Upper lobe of left lung (tissue), 6 donors: ENCODE data around the gene TSPOAP1. TPM values are rescaled to one million over a fixed set of nuclear protein-coding genes. Genes with fewer than 3 reads are reported as not detected.

Experiments used
- ATAC-seq, 2 donors: fragments of 200-7000 bp; cut with Tn5 transposase; one replicate each; pipeline ENCODE4 v1.9.1; 2022; ENCODE audit warnings: mild to moderate bottlenecking in 2 of 2, moderate library complexity in 2 of 2; ENCODE audit not compliant: low FRiP score in 2 of 2
- DNase-seq, 2 donors: peaks; one replicate each; pipeline ENCODE4 v3.0.0-alpha.2; 2019 to 2020
- H3K27ac ChIP-seq, 4 donors: fragments of 200-600 bp; sonication (generic); one replicate each; pipeline ENCODE4 v1.5.1; 2016 to 2019
- H3K27me3 ChIP-seq, 4 donors: fragments of 200-600 bp; sonication (generic); one replicate each; pipeline ENCODE4 v1.5.1; 2017 to 2019
- H3K36me3 ChIP-seq, 4 donors: fragments of 200-600 bp; sonication (generic); one replicate each; pipeline ENCODE4 v1.5.1; 2016 to 2019
- H3K4me1 ChIP-seq, 4 donors: fragments of 200-600 bp; sonication (generic); one replicate each; pipeline ENCODE4 v1.5.1; 2018 to 2019
- H3K4me3 ChIP-seq, 4 donors: fragments of 200-600 bp; sonication (generic); one replicate each; pipeline ENCODE4 v1.5.1; 2017 to 2019; ENCODE audit warnings: mild to moderate bottlenecking in 2 of 4, moderate library complexity in 1 of 4
- H3K9me3 ChIP-seq, 4 donors: fragments of 200-600 bp; sonication (generic); one replicate each; pipeline ENCODE4 v1.5.1; 2018 to 2019
- EP300 ChIP-seq, 4 donors: sonication (generic); formaldehyde crosslinking; IDR thresholded peaks; one replicate each; pipeline ENCODE4 v1.5.1; 2017; ENCODE audit warnings: antibody characterized with exemption in 4 of 4, control low read depth in 2 of 4
- POLR2A ChIP-seq, 4 donors: fragments of 450-650 bp; IDR thresholded peaks; one replicate each; pipeline ENCODE4 v1.5.1; 2016 to 2017; ENCODE audit warnings: antibody characterized with exemption in 4 of 4, mild to moderate bottlenecking in 2 of 4
- POLR2AphosphoS5 ChIP-seq, 2 donors: sonication (generic); formaldehyde crosslinking; IDR thresholded peaks; one replicate each; pipeline ENCODE4 v1.5.1; 2017; ENCODE audit warnings: antibody characterized with exemption in 2 of 2
- WGBS, 2 donors: methylation state at CpG; one replicate each; pipeline ENCODE4 v1.1.5; 2017 to 2018; 5-methylcytosine and 5-hydroxymethylcytosine counted together
- total RNA-seq, 6 donors: library from RNA; depleted of rRNA in 4 of 6; stranded (reverse); fragments of >200 nt in 4 of 6; gene quantifications; one replicate each; pipeline versions ENCODE4 v1.1.0 to v1.2.1, GENCODE V29; 2016 to 2021
- TF ChIP-seq, protein P1 (sequence below), 6 experiments: fragments of 450-650 bp in 4 of 6; fragments of 200-600 bp in 2 of 6; sonication (generic) in 2 of 6; IDR thresholded peaks; one replicate each; pipeline ENCODE4 v1.5.1; 2016 to 2019; ENCODE audit warnings: antibody characterized with exemption in 6 of 6
- donor health status: DM: no; HTN: no; CAD: no; lungs with moderate emphysema.
- donor health status: DM: no; HTN: yes; CAD: no; lungs with severe emphysema.

The TSPOAP1 gene
- total RNA-seq, 6 donors from 2014 or later, result 14.0 to 50.3 (median 24.1) TPM

DNA sequence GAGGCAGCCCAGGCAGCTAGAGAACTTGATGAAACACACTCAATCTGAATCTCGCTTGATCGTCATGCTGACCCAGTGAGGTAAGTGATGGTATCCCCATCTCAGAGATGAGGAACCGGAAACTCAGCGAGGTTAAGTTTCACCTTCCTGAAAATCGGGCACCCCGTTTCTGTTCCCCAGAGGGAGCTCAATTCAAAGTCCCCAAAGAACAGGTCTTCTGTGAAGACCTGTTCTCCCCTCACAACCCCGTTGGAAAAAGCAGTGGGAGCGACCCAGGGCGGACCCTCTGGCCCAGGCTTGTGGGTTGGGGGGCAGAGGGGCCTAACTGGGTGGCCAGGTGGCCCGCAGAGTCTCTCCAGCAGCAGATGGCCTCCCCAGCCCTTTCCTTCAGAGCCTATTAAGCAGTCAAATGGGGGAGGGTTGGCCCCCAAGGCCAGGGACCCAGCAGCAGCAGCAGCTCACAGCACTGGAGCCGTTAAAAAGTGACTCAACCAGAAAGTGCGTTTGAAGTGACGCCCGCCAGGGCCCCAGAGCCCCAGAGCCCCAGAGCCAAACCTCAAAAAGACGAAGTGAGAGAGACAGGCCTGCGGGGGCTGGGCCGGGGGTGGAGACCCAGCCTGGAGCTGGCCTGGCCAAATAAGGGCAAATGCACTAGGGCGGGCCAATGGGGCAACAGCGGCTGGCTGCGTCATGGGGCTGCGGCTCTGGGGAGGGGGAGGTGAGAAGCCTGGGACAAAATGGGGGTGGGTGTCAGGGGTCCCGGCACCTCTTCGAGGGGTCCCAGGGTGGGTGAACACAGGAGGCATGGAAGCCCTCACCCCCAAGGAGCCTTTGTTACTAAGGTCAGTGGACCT is 9.2 kb upstream of the TSPOAP1 start:
- Histone ChIP-seq H3K27ac (peak overlapping the region; percentile 89 to 95 (median 94)), H3K4me3 (peak overlapping the region in 3 of 4 donors; percentile 11 to 36 (median 33)), H3K27me3 (no peaks in the 10 kb centered on the region), H3K9me3 (no peaks in the 10 kb centered on the region), H3K4me1 (peaks cover 17 to 62% (median 37%) of the 10 kb centered on the region in 4 donors), H3K36me3 (no peaks in the 10 kb centered on the region)
- ATAC-seq (peak; percentile 89 to 95), DNase-seq (peak; percentile 90 to 94)
- 28 to 51% methylated on average over 18 to 23 of the region's 23 CpGs for WGBS, 2 donors
- TF ChIP-seq POLR2AphosphoS5 (IDR thresholded peaks at IDR 0.05) (peak in 1 of 2 donors; percentile 57), POLR2A (IDR thresholded peaks at IDR 0.05) (peak in 2 of 4 donors; percentile 22 to 85), EP300 (IDR thresholded peaks at IDR 0.05) (no peak)
- TF ChIP-seq, protein P1, sequence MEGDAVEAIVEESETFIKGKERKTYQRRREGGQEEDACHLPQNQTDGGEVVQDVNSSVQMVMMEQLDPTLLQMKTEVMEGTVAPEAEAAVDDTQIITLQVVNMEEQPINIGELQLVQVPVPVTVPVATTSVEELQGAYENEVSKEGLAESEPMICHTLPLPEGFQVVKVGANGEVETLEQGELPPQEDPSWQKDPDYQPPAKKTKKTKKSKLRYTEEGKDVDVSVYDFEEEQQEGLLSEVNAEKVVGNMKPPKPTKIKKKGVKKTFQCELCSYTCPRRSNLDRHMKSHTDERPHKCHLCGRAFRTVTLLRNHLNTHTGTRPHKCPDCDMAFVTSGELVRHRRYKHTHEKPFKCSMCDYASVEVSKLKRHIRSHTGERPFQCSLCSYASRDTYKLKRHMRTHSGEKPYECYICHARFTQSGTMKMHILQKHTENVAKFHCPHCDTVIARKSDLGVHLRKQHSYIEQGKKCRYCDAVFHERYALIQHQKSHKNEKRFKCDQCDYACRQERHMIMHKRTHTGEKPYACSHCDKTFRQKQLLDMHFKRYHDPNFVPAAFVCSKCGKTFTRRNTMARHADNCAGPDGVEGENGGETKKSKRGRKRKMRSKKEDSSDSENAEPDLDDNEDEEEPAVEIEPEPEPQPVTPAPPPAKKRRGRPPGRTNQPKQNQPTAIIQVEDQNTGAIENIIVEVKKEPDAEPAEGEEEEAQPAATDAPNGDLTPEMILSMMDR (IDR thresholded peaks at IDR 0.05), result peak in 1 of 6 experiments; percentile 21

DNA sequence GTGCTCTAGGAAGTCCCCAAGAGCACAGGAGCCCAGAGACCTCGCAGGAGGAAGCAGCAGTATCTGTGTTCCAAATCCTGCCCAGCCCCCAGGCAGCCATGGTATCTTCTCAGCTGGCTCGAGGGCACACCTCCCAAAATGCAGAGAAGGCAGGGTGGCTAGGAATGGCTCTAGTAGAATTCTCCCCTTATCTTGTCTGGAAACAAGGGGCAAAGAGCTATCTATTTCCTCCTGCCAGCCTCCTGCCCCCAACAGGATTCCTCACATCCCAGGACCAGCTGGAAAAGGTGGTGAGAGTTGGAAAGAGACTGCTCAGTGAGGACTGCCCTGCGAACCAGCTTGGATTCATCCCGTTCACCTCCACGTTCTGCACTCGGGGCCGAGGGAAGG is 8.6 kb upstream of the TSPOAP1 start:
- no peak for ATAC-seq
- Histone ChIP-seq H3K27me3 (no peaks in the 10 kb centered on the region), H3K4me3 (peak overlapping the region in 2 of 4 donors; percentile 33 to 36), H3K27ac (peak overlapping the region; percentile 89 to 95 (median 94)), H3K9me3 (no peaks in the 10 kb centered on the region), H3K4me1 (peaks cover 17 to 62% (median 37%) of the 10 kb centered on the region in 4 donors), H3K36me3 (no peaks in the 10 kb centered on the region)
- 27 to 42% methylated on average over 7 of the region's 7 CpGs for WGBS, 2 donors
- TF ChIP-seq, protein P1 (IDR thresholded peaks at IDR 0.05), result no peak
- TF ChIP-seq EP300 (IDR thresholded peaks at IDR 0.05) (no peak), POLR2A (IDR thresholded peaks at IDR 0.05) (no peak), POLR2AphosphoS5 (IDR thresholded peaks at IDR 0.05) (no peak)
- DNase-seq, result peak in 1 of 2 donors; percentile 51

DNA sequence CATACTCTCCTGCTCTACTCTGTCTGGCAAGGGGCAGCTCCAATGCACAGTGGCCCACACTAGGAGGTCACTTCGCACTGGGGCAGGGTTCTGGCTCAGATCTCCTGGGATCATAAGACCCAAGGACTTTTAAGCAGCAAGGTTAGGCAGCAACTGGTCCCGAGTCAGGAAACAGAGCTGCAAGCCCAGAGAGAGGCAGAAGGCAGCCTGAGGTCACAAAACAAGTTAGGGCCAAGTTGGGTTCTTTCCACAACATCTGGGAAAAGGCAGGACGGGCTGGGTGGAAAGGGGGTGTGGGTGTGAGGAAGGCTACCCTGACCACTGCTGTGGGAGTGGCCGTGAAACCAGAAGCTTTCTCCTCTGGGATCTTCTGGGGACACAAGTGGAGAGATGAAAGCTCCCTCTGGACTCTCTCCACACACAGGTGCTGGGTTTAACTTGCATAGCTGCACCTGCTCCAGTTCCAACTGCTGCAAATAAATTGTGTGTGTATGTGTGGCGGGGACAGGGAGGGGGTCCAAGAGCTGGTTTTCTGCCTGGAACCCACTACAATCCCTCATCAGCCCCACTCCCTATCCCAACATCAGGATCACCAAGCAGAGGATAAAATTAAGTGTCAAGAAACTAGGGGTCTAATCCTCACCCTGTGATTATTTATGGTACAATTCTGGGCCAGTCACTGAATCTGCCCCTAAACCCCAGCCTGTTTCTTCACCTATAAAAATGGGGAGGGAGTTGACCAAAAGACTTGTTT is 8.0 kb upstream of the TSPOAP1 start:
- Histone ChIP-seq H3K36me3 (no peaks in the 10 kb centered on the region), H3K27ac (peak overlapping the region; percentile 89 to 95 (median 94)), H3K27me3 (no peaks in the 10 kb centered on the region), H3K4me1 (peaks cover 17 to 62% (median 37%) of the 10 kb centered on the region in 4 donors), H3K4me3 (peak overlapping the region in 1 of 4 donors; percentile 33), H3K9me3 (no peaks in the 10 kb centered on the region)
- 37 to 47% methylated on average over 5 of the region's 5 CpGs for WGBS, 2 donors
- ATAC-seq (peak in 1 of 2 donors; percentile 59), DNase-seq (no peak)
- TF ChIP-seq EP300 (IDR thresholded peaks at IDR 0.05), result no peak
- TF ChIP-seq, protein P1 (IDR thresholded peaks at IDR 0.05), result no peak
- TF ChIP-seq POLR2AphosphoS5 (IDR thresholded peaks at IDR 0.05), result no peak
- no peak for TF ChIP-seq POLR2A (IDR thresholded peaks at IDR 0.05)

DNA sequence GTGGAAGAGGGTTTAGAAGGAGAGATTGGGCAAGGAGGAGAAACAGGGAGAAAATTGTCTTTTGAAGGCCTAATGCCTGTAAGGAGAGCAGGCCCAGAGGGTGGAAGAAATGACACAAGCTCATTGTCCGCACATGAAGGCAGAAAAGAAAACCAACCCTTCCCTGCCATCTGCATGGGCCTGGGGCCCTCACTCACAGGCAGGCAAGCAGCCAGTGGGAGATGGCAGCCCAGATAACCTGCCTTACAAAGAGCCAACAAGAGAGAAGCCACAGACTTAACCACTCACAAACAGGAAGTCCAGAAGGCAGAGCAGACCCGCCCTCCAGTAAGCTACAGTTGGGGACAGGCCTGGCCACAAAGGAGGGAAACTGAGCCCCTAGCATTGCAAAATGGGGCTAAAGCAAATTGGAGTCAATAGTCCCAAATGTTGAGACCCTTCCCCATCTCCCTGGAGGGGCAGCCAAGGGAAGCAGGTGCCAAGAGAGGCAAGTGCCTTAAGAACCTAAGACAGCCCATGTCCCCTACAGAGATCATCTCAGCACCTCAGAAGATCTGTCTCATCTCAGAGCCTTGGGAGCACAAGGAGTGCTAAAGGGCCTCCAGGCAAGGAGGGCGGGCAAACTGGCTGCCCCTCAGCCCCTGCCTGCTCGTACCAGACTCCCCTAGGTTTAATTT is 7.3 kb upstream of the TSPOAP1 start:
- H3K4me3 ChIP-seq, result no peak overlapping the region
- no peak for TF ChIP-seq EP300 (IDR thresholded peaks at IDR 0.05)
- TF ChIP-seq POLR2A (IDR thresholded peaks at IDR 0.05), result peak in 1 of 4 donors; percentile 42
- peak in 1 of 2 donors; percentile 27 for TF ChIP-seq POLR2AphosphoS5 (IDR thresholded peaks at IDR 0.05)
- ATAC-seq (no peak), DNase-seq (peak in 1 of 2 donors; percentile 70)
- no peaks in the 10 kb centered on the region for H3K27me3 ChIP-seq
- H3K4me1 ChIP-seq, result peaks cover 17 to 62% (median 37%) of the 10 kb centered on the region in 4 donors
- peak overlapping the region; percentile 89 to 95 (median 94) for H3K27ac ChIP-seq
- WGBS, 2 donors, result 52 to 63% methylated on average over 4 of the region's 4 CpGs
- no peaks in the 10 kb centered on the region for H3K36me3 ChIP-seq
- no peaks in the 10 kb centered on the region for H3K9me3 ChIP-seq
